Right lobe of liver (tissue), 6 donors: ENCODE results near the gene RGS9. TPM values are rescaled to one million over a fixed set of nuclear protein-coding genes. Genes with fewer than 3 reads are reported as not detected.

Source experiments
- ATAC-seq, 4 donors: fragments of 200-7000 bp; cut with Tn5 transposase; one replicate each; pipeline ENCODE4 v1.9.1; 2020; ENCODE audit warnings: mild to moderate bottlenecking in 4 of 4, moderate library complexity in 4 of 4
- DNase-seq, 3 donors: peaks; one replicate each; pipeline ENCODE4 v3.0.0-alpha.2; 2020
- H3K27ac ChIP-seq, 3 donors: fragments of 200-600 bp; one replicate each; pipeline ENCODE4 v1.8.0; 2022
- H3K27me3 ChIP-seq, 2 donors: fragments of 200-600 bp; one replicate each; pipeline ENCODE4 v1.8.0; 2022
- H3K36me3 ChIP-seq, 4 donors: fragments of 200-600 bp; sonication (generic) in 1 of 4; one replicate each; pipeline versions ENCODE4 v1.5.1 to v1.8.0; 2017 to 2022; ENCODE audit warnings: control low read depth in 1 of 4
- H3K4me1 ChIP-seq, 4 donors: fragments of 200-600 bp; sonication (generic) in 1 of 4; one replicate each; pipeline versions ENCODE4 v1.5.1 to v1.8.0; 2017 to 2022; ENCODE audit warnings: control low read depth in 1 of 4
- H3K4me3 ChIP-seq, 3 donors: fragments of 200-600 bp; one replicate each; pipeline ENCODE4 v1.8.0; 2022
- H3K9me3 ChIP-seq, 4 donors: fragments of 200-600 bp; sonication (generic) in 1 of 4; one replicate each; pipeline versions ENCODE4 v1.5.1 to v1.8.0; 2017 to 2022; ENCODE audit warnings: control low read depth in 1 of 4
- CTCF ChIP-seq, 4 donors: fragments of 200-600 bp in 3 of 4; fragments of 450-650 bp in 1 of 4; IDR thresholded peaks; one replicate each; pipeline versions ENCODE4 v1.5.1 to v1.8.0; 2016 to 2022; ENCODE audit warnings: antibody characterized with exemption in 4 of 4, mild to moderate bottlenecking in 2 of 4
- POLR2A ChIP-seq: fragments of 450-650 bp; IDR thresholded peaks from one replicate; pipeline ENCODE4 v1.6.1; 2017; ENCODE audit warnings: antibody characterized with exemption, mild to moderate bottlenecking
- WGBS: methylation state at CpG from one replicate; pipeline ENCODE4 v1.1.6; 2018; ENCODE audit warnings: low coverage, low lambda C conversion rate; ENCODE audit not compliant: insufficient coverage; ENCODE audit errors: missing lambda C conversion rate; 5-methylcytosine and 5-hydroxymethylcytosine counted together
- intact Hi-C, 2 donors: fragments of 100-400 bp; cut with DNase I; formaldehyde crosslinking; loops; one replicate each; pipeline versions ENCODE4 v1.11.2 to v1.14.1; 2022
- total RNA-seq, 6 experiments: library from RNA; depleted of rRNA in 2 of 6; stranded (reverse); fragments of >200 nt in 2 of 6; fragmentation: NEBNext Ultra II Directional in 3 of 6; extraction: Animal tissue kit (Norgen Biotek cat#: 25700) in 3 of 6; gene quantifications; one replicate each; pipeline versions ENCODE4 v1.1.0 to v1.2.4, GENCODE V29; 2016 to 2023
- donor health status: DM: no; HTN: yes; CAD: no.
- donor health status: DM: no; HTN: no; CAD: no.
- donor health status: DM: no; HTN: no; CAD: no.
- donor health status: DM: no; HTN: yes; CAD: no.
- donor health status: DM: no; HTN: yes; CAD: no.

Gene RGS9
- total RNA-seq, 6 experiments from 2014 or later = 1.9 to 12.8 (median 5.7) TPM

GRCh38 chr17:65225061-65225460 lies 87.9 kb downstream of the RGS9 start:
- H3K4me1 ChIP-seq = no peaks in the 10 kb centered on the region
- no peaks in the 10 kb centered on the region for H3K27me3 ChIP-seq
- intact Hi-C loops = no loop called here
- H3K36me3 ChIP-seq = no peaks in the 10 kb centered on the region
- H3K4me3 ChIP-seq = no peak overlapping the region
- no peak for DNase-seq
- TF ChIP-seq POLR2A (no peak), CTCF (IDR thresholded peaks at IDR 0.05) (no peak)
- 81% methylated on average over 7 of the region's 18 CpGs for WGBS
- H3K27ac ChIP-seq = no peak overlapping the region
- ATAC-seq = no peak
- H3K9me3 ChIP-seq = no peaks in the 10 kb centered on the region

- no peak for ATAC-seq
- intact Hi-C loops = no loop called here
- Histone ChIP-seq H3K4me3 (no peak overlapping the region), H3K27me3 (no peaks in the 10 kb centered on the region), H3K27ac (no peak overlapping the region), H3K9me3 (no peaks in the 10 kb centered on the region), H3K36me3 (no peaks in the 10 kb centered on the region), H3K4me1 (no peaks in the 10 kb centered on the region)
- WGBS = 38% methylated on average over 2 of the region's 4 CpGs
- DNase-seq = no peak
- TF ChIP-seq POLR2A = no peak
- TF ChIP-seq CTCF (IDR thresholded peaks at IDR 0.05) = no peak
These were observed 89.1 kb downstream of the RGS9 start for GRCh38 chr17:65226227-65226626.

GRCh38 chr17:65227637-65228036 lies 90.5 kb downstream of the RGS9 start:
- WGBS = 47% methylated on average over 4 of the region's 4 CpGs

GRCh38 chr17:65228287-65228686 lies 91.1 kb downstream of the RGS9 start:
- no peak for DNase-seq

More at GRCh38 chr17:65227637-65228036, 90.5 kb downstream of the RGS9 start:
- H3K4me3 ChIP-seq = no peak overlapping the region
- H3K9me3 ChIP-seq = no peaks in the 10 kb centered on the region
- no peaks in the 10 kb centered on the region for H3K36me3 ChIP-seq
- H3K27me3 ChIP-seq = no peaks in the 10 kb centered on the region
- intact Hi-C loops = no loop called here
- no peak for DNase-seq
- H3K4me1 ChIP-seq = no peaks in the 10 kb centered on the region
- H3K27ac ChIP-seq = no peak overlapping the region
- no peak for TF ChIP-seq CTCF (IDR thresholded peaks at IDR 0.05)
- no peak for TF ChIP-seq POLR2A
- no peak for ATAC-seq

More at GRCh38 chr17:65228287-65228686, 91.1 kb downstream of the RGS9 start:
- Histone ChIP-seq H3K36me3 (no peaks in the 10 kb centered on the region), H3K4me3 (no peak overlapping the region), H3K27me3 (no peaks in the 10 kb centered on the region), H3K27ac (no peak overlapping the region), H3K9me3 (no peaks in the 10 kb centered on the region), H3K4me1 (no peaks in the 10 kb centered on the region)
- TF ChIP-seq CTCF (IDR thresholded peaks at IDR 0.05) (no peak), POLR2A (no peak)
- intact Hi-C loops = no loop called here
- WGBS = 75% methylated on average over 5 of the region's 10 CpGs
- no peak for ATAC-seq
